Calu3 (cell line): ENCODE measurements around the gene DNAH6. TPM values are rescaled to one million over a fixed set of nuclear protein-coding genes. Genes with fewer than 3 reads are reported as not detected.

ENCODE experiments used
- BruUV-seq: library from RNA; stranded (reverse); fragments of 400-500 nt; replicated peaks from 2 replicates; lab custom pipeline; 2021; lab: Mats Ljungman, UMichigan
- CTCF ChIA-PET: fragments of 300-600 bp; sonication (Branson Sonifier 250); formaldehyde crosslinking; loops from one replicate; lab custom pipeline; 2022; ENCODE audit warnings: antibody characterized with exemption; lab: Charles Lee
- DNase-seq: peaks from one replicate; pipeline ENCODE4 v3.0.0; 2022
- H3K27ac Mint-ChIP-seq: one replicate; pipeline ENCODE4 v1.8.0; 2022; ENCODE audit warnings: mixed read lengths; ENCODE audit not compliant: unreplicated experiment
- H3K27me3 Mint-ChIP-seq: one replicate; pipeline ENCODE4 v1.8.0; 2022; ENCODE audit warnings: mixed read lengths; ENCODE audit not compliant: unreplicated experiment
- H3K36me3 Mint-ChIP-seq: one replicate; pipeline ENCODE4 v1.8.0; 2022; ENCODE audit warnings: mild to moderate bottlenecking, moderate library complexity, mixed read lengths; ENCODE audit not compliant: insufficient read depth, unreplicated experiment
- H3K4me1 Mint-ChIP-seq: one replicate; pipeline ENCODE4 v1.8.0; 2022; ENCODE audit warnings: mild to moderate bottlenecking, low read depth, mixed read lengths; ENCODE audit not compliant: unreplicated experiment
- H3K4me3 Mint-ChIP-seq: one replicate; pipeline ENCODE4 v1.8.0; 2022; ENCODE audit warnings: mild to moderate bottlenecking, low read depth, moderate library complexity, mixed read lengths; ENCODE audit not compliant: unreplicated experiment
- H3K9me3 Mint-ChIP-seq: one replicate; pipeline ENCODE4 v1.8.0; 2022; ENCODE audit warnings: low read depth, mixed read lengths; ENCODE audit not compliant: unreplicated experiment
- CTCF ChIP-seq: fragments of 200-600 bp; IDR thresholded peaks from one replicate; pipeline ENCODE4 v1.8.0; 2022; ENCODE audit warnings: antibody characterized with exemption; ENCODE audit not compliant: unreplicated experiment
- intact Hi-C: fragments of 100-400 bp; cut with micrococcal nuclease; formaldehyde crosslinking; loops from one replicate; pipeline ENCODE4 v1.10.0; 2022; ENCODE audit not compliant: unreplicated experiment
- total RNA-seq: library from RNA; stranded (reverse); gene quantifications from 2 replicates; pipeline ENCODE4 v1.2.3, GENCODE V29; 2022

Gene DNAH6
- total RNA-seq, 1 experiment from 2014 or later, result 1.3 TPM

GRCh38 chr2:84856787-84857186 is 340.5 kb downstream of the DNAH6 start:
- DNase-seq, result no peak
- H3K36me3 Mint-ChIP-seq, result no peaks in the 10 kb centered on the region
- H3K27ac Mint-ChIP-seq, result no peak overlapping the region
- TF ChIP-seq CTCF, result no peak
- CTCF ChIA-PET, result no interaction called here
- intact Hi-C loops, result no loop called here
- BruUV-seq, result no TSS peak
- no peak overlapping the region for H3K4me3 Mint-ChIP-seq
- peaks cover 5% of the 10 kb centered on the region for H3K9me3 Mint-ChIP-seq
- no peaks in the 10 kb centered on the region for H3K4me1 Mint-ChIP-seq
- peaks cover 86% of the 10 kb centered on the region for H3K27me3 Mint-ChIP-seq

DNA sequence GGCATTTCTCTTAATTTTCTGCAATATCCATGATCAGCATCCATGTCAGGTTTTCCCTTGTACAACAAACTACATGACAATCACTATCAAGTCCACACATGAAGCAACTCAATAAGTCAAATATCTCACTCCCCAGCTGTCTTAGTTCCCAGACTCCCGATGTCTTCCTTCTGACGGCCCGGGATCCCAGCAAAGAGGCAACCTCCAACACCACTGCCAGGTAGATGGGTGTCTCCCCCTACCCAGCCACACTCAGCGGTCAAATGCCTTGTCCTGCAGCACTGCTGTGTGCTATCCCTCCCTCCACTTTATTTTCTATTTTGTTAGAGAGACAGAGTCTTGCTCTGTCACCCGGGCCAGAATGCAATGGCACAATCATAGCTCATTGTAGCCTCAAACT is 341.3 kb downstream of the DNAH6 start:
- H3K27me3 Mint-ChIP-seq, result peaks cover 78% of the 10 kb centered on the region
- no TSS peak for BruUV-seq
- no peak overlapping the region for H3K4me3 Mint-ChIP-seq
- TF ChIP-seq CTCF, result no peak
- H3K27ac Mint-ChIP-seq, result no peak overlapping the region
- H3K9me3 Mint-ChIP-seq, result peaks cover 5% of the 10 kb centered on the region
- intact Hi-C loops, result no loop called here
- CTCF ChIA-PET, result interaction anchor here (1.1 kb wide), 1 partner anchor 331 kb away, joined by 4 read pairs; no protein-coding TSS in a partner anchor
- no peaks in the 10 kb centered on the region for H3K36me3 Mint-ChIP-seq
- no peaks in the 10 kb centered on the region for H3K4me1 Mint-ChIP-seq
- no peak for DNase-seq

DNA sequence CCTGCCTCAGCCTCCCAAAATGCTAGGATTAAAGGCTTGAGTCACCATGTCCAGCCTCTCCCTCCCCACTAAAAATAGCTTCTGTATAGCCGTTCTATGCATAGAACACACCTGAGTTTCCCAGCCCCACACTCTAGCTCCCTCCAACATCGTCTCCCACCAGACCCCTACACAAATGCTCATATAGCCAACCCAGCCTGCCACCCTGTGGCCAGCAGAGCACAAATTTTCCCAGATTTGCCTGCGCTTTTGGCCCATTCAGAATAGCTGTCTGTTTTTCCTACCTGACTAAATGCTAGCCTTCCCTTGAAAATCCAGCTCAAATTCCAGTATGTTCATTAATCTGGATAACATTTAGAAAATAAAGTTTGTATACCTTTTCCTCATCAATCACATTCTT is 341.8 kb downstream of the DNAH6 start:
- no peak for TF ChIP-seq CTCF
- Mint-ChIP-seq H3K27me3 (peaks cover 72% of the 10 kb centered on the region), H3K4me1 (no peaks in the 10 kb centered on the region), H3K9me3 (peaks cover 3% of the 10 kb centered on the region), H3K27ac (no peak overlapping the region), H3K36me3 (no peaks in the 10 kb centered on the region), H3K4me3 (no peak overlapping the region)
- BruUV-seq, result no TSS peak
- CTCF ChIA-PET, result interaction anchor here (1.1 kb wide), 1 partner anchor 332 kb away, joined by 4 read pairs; no protein-coding TSS in a partner anchor
- intact Hi-C loops, result no loop called here
- no peak for DNase-seq

GRCh38 chr2:84858937-84859336 is 342.6 kb downstream of the DNAH6 start:
- no peak overlapping the region for H3K4me3 Mint-ChIP-seq
- no peak overlapping the region for H3K27ac Mint-ChIP-seq
- no peak for TF ChIP-seq CTCF
- H3K36me3 Mint-ChIP-seq, result no peaks in the 10 kb centered on the region
- DNase-seq, result no peak
- H3K9me3 Mint-ChIP-seq, result peaks cover 2% of the 10 kb centered on the region
- peaks cover 72% of the 10 kb centered on the region for H3K27me3 Mint-ChIP-seq
- no TSS peak for BruUV-seq
- H3K4me1 Mint-ChIP-seq, result no peaks in the 10 kb centered on the region
- intact Hi-C loops, result no loop called here
- CTCF ChIA-PET, result no interaction called here
